GM19099 (cell line): ENCODE measurements around the gene BAD.

Source experiments
- POLR2A ChIP-seq: IDR thresholded peaks from 3 replicates; pipeline ENCODE4 v1.6.1; 2011; ENCODE audit warnings: low read depth; ENCODE audit not compliant: insufficient read length; ENCODE audit errors: extremely low read depth

The BAD gene

DNA sequence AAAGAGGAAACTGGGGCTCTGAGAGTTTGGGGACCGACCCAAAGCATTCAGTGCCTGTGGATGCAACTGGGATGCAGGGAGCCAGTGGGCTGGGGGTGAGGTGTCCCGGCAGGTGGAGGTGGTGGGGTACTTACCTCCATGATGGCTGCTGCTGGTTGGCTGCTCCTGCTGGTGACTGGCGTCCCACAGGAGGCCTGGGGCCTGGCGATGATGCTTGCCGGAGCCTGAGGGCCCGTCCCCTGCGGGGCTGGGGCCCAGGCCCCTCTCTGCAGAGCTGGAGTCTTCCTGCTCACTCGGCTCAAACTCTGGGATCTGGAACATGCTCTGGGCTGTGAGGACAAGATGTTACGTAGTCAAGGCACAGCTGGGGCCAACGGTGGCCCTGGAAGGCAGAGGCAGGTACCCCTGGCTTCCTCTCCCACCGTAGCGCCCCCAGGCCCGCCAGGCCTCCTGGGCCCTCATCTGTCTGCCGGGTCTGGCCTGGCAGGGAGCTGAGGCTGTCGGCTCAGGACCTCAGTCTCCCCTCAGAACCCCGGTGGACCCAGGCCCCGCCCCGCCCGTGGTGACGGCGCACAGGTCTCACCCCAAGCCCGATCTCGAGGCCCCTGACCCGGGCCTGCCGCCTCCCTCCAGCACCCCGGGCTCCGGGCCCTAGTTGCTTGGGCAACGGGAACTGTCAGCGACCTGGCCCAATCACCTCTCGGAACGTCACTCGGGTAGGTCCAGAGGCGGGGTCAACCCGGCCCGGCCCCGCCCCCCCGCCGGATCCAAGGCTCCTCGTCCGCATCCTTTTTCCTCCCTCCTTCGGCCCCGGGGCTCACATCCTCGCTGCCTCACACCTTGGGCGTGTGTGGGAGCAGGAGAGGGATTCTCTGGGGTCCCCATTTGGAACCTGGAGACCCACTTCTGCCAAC lies at the start of gene BAD:
Gene BAD (minus strand): TSS at position 618 of the 914 bp plus-strand sequence. CDS start 297 bp downstream, at position 321.
- TF ChIP-seq POLR2A, result peak; percentile 61

DNA sequence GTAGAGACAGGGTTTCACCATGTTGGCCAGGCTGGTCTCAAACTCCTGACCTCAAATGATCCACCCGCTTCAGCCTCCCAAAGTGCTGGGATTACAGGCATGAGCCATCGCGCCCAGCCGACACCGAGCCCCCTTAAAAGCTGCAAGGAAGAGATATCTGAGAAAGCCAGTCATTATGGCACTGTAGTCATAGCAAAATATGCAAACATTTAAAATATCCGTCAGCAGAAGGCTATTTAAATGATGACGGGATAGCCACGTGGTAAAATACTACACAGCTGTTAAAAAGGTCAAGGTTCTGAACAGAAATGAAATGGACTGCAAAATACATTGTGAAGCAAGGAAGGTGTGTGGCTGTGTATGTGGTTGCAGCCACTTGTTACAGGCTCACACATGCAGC lies 49.1 kb upstream of the BAD start:
- TF ChIP-seq POLR2A, result no peak

GRCh38 chr11:64331569-64332371 lies 47.3 kb upstream of the BAD start:
- TF ChIP-seq POLR2A, result no peak

DNA sequence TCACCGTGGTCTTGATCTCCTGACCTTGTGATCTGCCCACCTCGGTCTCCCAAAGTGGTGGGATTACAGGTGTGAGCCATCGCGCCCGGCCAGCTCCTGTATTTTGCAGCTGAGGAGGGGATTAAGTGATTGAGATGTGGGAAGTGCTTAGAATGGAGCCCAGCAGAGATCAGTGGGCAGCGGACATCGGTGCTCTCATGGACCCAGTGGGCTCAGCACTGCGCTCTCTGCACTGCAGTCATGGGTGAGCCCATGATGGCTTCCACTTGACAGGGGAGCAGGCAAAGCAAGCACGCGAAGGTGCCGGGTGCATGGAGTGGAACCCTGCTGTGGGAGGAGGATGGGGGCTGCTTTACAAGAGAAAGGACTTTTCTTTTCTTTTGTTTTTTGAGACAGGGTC lies 46.4 kb upstream of the BAD start:
- no peak for TF ChIP-seq POLR2A

DNA sequence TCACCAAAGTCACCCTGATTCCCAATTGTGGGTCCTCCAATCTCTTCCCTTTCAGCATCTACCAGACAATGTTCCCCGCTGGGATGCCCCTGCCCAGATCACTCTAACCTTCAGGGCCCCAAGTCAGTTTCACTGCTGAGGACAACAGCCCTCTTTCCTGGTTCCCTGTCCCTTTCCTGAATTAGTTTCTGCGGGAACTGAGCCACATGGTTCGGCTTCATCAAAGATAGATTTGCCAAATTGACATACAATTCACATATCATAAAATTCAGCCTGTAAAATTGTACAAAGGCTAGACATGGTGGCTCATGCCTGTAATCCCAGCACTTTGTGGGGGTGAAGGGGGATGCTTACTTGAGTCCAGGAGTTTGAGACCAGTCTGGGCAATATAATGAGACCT lies 43.5 kb upstream of the BAD start:
- no peak for TF ChIP-seq POLR2A

GRCh38 chr11:64327375-64327774 lies 42.9 kb upstream of the BAD start:
- TF ChIP-seq POLR2A, result no peak

DNA sequence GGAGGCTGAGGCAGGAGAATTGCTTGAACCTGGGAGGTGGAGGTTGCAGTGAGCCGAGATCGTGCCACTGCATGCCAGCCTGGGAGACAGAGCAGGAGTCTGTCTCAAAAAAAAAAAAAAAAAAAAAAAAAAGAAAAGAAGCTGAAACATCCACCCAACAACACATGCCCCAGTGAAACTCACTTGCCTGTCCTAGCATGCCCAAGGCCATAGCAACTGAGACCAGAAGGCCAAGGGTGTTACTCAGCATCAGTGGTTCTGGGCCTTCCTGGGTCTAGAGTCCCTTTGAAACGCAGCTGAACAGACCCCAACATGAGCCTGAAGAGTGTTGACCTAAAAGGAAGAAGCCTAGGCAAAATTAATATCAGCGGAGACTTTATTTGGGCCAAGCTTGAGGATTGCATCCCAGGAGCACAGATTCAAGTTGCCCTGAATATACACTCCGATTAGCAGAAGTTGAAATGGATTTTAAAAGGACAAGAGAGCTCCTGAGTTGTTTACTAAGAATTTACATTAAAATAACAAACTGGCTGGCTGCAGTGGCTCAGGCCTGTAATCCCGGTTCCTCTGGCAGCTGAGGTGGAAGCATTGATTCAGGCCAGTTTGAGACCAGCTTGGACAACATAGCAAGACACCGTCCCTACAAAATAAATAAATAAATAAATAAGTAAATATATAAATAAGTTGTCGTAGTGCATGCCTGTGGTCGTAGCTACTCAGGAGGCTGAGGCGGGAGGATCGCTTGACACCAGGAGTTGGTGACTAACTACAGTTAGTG lies 40.4 kb upstream of the BAD start:
- no peak for TF ChIP-seq POLR2A

- no peak for TF ChIP-seq POLR2A
Observed at GRCh38 chr11:64323373-64323772, 38.9 kb upstream of the BAD start.

DNA sequence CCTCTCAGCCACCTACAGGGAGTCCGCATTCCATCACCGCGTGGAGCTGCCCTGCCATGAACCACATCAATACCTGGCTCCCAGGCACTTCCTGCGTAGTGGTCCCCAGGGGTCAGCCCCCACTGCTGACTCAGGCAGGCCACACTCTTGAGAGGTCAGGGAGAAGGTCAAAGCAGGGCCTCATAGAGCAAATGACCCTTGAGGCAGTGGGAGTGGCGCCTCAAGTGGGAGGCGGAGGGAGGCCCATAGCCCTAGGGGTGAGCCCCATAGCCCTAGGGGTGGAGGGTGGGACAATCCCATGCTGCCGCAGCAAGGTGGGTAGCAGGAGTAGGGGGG lies 38.4 kb upstream of the BAD start:
- no peak for TF ChIP-seq POLR2A

- no peak for TF ChIP-seq POLR2A
Observed at GRCh38 chr11:64321533-64321932, 37.1 kb upstream of the BAD start.

DNA sequence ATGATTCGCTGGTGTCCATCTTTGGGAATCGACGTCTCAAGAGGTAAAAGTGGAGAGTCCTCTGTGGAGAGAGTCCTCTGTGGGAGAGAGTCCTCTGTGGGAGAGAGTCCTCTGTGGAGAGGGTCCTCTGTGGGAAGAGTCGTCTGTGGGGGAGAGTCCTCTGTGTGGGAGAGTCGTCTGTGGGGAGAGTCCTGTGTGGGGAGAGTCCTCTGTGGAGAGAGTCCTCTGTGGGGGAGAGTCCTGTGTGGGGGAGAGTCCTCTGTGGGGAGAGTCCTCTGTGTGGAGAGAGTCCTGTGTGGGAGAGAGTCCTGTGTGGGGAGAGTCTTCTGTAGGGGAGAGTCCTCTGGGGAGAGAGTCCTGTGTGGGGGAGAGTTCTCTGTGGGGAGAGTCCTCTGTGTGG lies 36.6 kb upstream of the BAD start:
- no peak for TF ChIP-seq POLR2A

DNA sequence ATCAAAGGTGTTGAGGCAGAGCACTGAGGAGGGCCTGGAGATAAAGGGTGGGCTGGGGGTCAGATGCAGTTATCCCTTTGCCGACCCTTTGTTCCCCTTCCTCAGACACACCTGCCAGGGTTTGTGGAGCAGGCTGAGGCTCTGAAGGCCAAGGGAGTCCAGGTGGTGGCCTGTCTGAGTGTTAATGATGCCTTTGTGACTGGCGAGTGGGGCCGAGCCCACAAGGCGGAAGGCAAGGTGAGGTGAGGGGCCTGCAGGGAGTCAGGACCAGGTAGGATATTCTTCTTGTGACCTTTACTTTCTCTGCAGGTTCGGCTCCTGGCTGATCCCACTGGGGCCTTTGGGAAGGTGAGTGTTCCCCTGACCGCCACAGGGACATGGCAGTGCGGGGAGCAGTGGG lies 36.1 kb upstream of the BAD start:
- no peak for TF ChIP-seq POLR2A

DNA sequence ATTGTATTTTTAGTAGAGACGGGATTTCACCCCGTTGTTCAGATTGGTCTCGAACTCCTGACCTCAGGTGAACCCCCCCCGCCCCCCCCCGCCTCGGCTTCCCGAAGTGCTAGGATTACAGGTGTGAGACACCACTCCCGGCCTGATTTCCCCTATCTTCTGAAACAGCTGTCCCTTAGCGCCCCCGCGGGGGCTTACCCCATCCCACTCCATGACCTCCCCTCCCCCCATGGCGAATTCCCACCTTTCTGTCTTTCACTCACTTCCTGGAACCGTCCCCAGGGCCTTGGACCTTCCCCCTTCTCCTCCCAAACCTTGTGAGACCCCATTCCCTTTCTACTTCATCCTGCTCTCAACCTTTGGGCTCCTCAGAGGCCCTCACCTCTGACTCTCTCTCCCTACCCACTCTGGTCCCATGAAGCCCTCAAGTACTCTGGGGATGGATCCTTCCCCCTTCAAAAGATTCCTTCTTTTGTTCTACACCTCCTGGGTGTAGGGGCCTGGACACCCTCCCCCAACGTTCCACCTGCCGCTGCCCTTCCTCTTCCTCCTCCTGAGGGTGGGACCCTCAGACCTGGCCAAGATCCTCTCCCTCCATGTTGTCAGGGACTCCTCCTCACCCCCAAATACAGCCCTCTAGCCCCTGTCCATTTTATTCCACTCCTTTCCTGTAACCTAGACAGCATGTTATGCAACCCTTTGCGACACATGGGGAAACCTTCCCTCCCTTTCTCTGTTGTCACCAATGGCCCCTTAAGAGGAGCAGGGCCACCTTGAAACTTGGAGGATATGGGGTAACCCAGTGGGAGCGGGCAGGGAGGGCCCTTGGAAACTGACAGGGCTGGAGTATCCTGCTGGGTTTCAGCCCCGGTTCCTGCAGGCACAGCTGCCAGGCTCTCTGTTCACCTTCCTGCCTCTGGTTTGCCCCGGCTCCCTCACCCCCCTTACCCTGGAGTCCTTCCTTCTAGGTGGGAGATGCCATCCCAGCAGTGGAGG lies 34.6 kb upstream of the BAD start:
- no peak for TF ChIP-seq POLR2A

- peak; percentile 82 for TF ChIP-seq POLR2A
Observed at GRCh38 chr11:64317961-64318765, 33.7 kb upstream of the BAD start, which contains the start of gene PRDX5. Gene PRDX5, plus strand, starts transcription at chr11:64318121. Its CDS starts 95 bp downstream, at chr11:64318216.
